ENCODE measurements around the gene PPP1R26.

PPP1R26 gene

DNA sequence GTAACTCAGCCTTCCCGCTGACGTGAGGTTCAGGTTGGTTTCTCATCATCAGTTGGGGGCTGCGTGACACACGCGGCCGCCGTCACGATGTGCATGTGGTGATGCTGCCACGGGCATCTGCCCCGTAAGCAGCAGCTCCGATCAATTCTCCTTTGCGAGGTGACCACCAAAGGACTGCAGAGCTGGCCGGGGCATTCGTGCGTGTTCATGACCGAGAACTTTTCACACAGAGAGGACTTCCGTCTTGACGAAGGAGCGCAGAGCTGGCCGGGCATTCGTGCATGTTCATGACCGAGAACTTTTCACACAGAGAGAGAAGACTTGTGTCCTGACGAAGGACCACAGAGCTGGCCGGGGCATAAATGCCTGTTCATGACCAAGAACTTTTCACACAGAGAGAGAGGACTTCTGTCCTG, 37.8 kb downstream of the PPP1R26 start:
- DNase-seq (ENCODE audit: low read depth in 1 of 2, low spot score in 1 of 2) = no peak
- TF ChIP-seq JUND (IDR thresholded peaks at IDR 0.05; ENCODE audit: low read depth) = no peak
- in situ Hi-C loops (cut with HindIII; ENCODE audit: low pct_unique_long_range_greater_than_20kb, low sequenced_read_pairs) = no loop called here

DNA sequence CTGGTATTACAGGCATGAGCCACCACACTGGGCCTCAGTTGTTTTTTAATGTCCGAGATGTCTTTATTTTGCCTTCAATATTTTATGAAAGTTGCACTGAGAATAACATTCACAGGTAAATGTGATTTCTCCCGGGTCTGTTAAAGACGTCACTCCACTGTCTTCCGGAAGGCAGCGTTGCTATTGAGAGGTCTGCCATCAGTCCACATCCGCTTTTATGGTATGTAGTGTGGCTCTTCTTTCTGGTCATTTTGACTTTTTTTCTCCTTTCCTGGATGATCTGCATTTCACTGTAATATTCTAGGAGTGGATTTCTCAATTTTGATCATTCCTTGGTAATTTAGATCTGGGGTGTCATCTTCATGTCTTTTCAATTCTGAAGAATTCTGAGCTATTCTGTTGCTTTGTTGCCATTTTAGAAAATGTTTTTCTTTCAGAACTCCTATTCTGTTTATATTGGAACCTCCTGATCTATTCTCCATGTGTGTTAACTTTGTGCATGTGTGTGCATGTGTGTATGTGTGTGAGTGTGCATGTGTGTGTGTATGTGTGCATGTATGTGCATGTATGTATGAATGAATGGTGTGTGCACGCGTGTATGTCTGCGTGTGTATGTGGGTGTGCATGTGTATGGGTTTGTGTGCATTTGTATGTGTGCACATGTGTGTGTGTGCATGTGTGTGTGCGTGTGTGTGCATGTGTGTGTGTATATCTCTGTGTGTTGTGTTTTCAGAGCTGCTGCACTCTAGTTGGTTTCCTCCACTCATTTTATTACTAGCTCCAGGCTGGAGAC, 39.8 kb downstream of the PPP1R26 start:
- DNase-seq (ENCODE audit: low read depth in 1 of 2, low spot score in 1 of 2) = no peak
- in situ Hi-C loops (cut with HindIII; ENCODE audit: low pct_unique_long_range_greater_than_20kb, low sequenced_read_pairs) = no loop called here
- TF ChIP-seq JUND (IDR thresholded peaks at IDR 0.05; ENCODE audit: low read depth) = no peak

DNA sequence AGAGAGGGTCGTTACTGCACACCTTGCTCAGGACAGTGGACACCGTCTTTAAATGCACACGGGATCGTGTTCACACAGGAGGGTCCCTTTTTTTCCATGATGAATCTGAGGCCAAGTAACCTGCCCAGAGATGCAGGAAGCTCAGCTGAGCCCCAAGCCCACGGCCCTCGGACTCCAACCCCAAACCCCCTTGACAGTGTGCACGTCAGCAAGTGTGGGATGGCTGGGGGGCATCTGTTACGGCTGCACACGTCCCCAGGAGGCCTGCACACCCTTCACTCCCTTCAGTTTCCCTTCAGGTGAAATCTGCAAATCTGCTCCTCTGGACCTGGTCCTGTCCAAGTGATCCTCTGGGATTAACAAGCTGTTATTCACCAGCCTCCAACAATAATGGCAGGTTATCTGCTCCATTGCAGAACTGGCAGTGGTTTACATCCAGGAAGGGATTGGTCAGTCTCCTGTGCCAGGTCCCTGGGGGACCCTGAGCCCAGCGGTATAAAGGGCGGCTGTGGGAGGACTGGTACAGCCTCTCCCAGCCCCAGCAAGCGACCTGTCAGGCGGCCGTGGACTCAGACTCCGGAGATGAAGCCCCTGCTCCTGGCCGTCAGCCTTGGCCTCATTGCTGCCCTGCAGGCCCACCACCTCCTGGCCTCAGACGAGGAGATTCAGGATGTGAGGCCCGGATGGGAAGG, 41.5 kb downstream of the PPP1R26 start, which contains the start of gene LCN1:
Gene LCN1, plus strand, starts transcription at position 525 of the 692 bp plus-strand sequence. Its CDS starts 58 bp downstream, at position 583.
- TF ChIP-seq JUND (IDR thresholded peaks at IDR 0.05; ENCODE audit: low read depth) = no peak
- no peak for DNase-seq (ENCODE audit: low read depth in 1 of 2, low spot score in 1 of 2)
- in situ Hi-C loops (cut with HindIII; ENCODE audit: low pct_unique_long_range_greater_than_20kb, low sequenced_read_pairs) = no loop called here

DNA sequence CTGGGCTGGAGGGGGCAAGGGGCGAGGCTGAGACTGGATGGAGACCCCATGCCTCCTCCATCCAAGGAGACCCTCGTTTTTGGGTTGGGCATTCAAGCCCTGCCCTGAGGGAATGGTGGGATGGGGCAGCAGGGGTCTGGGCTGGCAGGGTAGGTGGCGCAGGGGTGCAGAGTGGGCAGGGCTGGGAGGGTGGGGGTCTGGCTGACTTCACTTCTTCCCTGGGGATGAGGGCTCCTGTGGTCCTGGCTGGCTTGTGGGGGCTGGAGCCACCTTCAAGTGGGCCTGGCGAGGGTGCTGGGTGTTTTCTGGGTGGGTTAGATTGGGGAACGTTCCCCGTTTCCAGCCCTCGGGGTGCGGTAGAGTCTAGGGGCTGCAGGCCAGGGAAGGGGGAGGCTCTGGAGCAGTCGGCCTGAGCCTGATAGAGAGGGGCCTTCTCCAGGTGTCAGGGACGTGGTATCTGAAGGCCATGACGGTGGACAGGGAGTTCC, 42.1 kb downstream of the PPP1R26 start:
- no peak for TF ChIP-seq JUND (IDR thresholded peaks at IDR 0.05; ENCODE audit: low read depth)
- in situ Hi-C loops (cut with HindIII; ENCODE audit: low pct_unique_long_range_greater_than_20kb, low sequenced_read_pairs) = no loop called here
- DNase-seq (ENCODE audit: low read depth in 1 of 2, low spot score in 1 of 2) = no peak

DNA sequence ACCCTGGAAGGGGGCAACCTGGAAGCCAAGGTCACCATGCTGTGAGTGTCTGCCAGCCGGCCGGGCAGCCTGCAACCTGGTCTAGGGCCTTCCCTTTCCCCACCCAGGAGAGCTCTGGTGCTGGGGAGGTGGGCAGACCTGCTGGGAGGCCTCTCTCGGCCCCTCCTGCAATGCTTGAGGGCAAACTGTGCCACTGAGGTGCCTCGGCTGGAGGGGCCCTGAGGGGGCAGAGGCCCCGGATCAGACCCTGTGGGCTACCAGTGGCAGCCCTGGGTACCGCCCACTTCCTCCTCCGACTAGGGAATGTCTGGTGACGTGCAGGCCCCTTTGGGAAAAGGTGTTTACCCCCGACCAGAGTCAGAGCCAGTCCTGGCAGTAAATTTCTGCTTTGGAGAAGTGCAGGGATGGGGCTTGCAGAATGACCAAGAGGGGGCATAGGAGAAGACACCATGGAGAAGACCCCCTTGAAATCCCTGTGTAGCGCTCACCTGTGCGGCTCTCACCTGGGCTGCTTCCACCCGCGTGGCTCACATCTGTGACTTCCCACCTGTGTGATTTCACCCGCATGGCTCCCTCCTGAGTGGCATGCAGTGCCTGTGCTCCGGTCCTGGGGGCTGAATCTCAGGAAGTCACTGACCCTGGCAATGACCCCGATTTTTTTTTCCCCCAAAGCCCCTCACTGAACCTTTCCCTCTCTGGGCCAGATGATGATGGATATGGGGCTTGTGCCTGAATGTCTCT, 42.7 kb downstream of the PPP1R26 start:
- no peak for TF ChIP-seq JUND (IDR thresholded peaks at IDR 0.05; ENCODE audit: low read depth)
- DNase-seq (ENCODE audit: low read depth in 1 of 2, low spot score in 1 of 2) = no peak
- in situ Hi-C loops (cut with HindIII; ENCODE audit: low pct_unique_long_range_greater_than_20kb, low sequenced_read_pairs) = no loop called here

DNA sequence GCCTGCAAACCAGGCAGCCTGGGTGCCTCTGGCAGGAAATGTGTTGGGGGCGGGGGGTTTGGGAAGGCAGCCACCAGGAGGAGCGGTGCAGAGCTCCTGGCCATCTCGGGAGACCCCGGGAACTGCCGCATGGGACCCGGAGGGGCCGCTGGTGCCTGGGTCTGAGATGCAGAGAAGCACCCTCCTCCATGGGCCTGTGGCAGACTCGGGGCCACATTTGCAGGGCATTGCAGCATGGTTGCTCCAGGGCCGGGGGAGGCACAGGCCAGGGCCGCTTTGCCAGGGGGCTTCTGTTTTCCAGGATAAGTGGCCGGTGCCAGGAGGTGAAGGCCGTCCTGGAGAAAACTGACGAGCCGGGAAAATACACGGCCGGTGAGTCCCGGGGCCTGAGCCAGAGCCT, 43.3 kb downstream of the PPP1R26 start:
- no peak for DNase-seq (ENCODE audit: low read depth in 1 of 2, low spot score in 1 of 2)

DNA sequence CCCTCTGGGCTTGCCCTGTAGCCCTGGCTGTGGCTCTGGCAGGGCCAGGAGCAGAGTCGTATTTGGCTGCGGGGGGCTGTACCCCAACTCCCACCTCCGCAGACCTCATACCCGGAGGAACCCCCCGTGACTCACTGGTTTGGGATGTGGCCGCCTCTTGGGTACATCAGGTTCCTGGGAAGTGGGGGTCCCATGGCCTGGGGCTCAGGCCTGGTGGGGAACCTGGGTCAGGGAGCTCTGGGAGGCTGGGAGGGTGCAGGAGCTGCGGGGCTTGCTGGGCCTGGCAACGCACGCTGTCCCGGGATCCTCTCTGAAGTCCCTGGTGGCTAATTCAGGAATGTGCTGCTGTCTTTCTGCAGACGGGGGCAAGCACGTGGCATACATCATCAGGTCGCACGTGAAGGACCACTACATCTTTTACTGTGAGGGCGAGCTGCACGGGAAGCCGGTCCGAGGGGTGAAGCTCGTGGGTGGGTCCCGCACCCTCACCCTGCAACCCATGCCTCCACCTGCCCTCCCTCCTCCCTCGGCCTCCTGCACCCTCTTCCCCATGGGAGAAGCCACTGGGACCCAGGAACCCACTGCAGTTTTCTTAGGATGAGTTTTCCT, 44.0 kb downstream of the PPP1R26 start:
- TF ChIP-seq JUND (IDR thresholded peaks at IDR 0.05; ENCODE audit: low read depth) = no peak
- no peak for DNase-seq (ENCODE audit: low read depth in 1 of 2, low spot score in 1 of 2)
- in situ Hi-C loops (cut with HindIII; ENCODE audit: low pct_unique_long_range_greater_than_20kb, low sequenced_read_pairs) = no loop called here

More for the DNA sequence above, 43.3 kb downstream of the PPP1R26 start:
- in situ Hi-C loops (cut with HindIII; ENCODE audit: low pct_unique_long_range_greater_than_20kb, low sequenced_read_pairs) = no loop called here
- no peak for TF ChIP-seq JUND (IDR thresholded peaks at IDR 0.05; ENCODE audit: low read depth)

DNA sequence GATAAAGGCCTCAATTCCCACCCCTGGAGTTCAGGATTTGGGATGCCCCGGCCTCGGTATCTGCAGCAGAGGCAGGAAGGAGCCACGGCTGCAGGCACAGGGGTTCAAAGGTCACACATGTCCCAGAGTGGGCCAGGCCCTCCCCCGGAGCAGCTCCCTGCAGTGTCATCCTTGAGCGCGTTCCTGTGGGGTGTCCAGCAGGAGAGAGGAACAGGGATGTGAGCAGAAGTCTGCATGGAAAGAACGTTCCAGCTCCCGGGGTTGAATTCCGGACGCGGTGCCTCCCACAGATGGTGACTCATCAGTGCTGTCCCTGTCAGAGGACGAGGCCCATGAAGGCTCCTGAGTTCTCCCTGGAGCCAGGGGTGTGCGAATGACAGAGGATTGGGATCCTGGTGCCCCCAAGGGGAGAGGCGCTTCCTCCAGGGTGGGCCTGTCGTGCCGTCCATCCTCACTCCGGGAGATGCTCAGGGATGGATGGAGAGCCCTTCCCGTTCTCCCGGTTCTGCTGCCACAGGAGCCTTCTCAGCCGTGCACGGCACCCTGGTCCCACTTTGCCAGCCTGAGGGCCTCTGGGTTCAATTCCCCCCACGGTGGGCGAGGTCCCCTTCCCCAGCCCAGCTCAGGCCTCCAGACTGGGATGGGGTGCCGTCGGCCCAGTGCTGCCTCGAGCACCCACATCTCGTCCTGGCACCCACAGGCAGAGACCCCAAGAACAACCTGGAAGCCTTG, 44.7 kb downstream of the PPP1R26 start:
- no peak for DNase-seq (ENCODE audit: low read depth in 1 of 2, low spot score in 1 of 2)
- no peak for TF ChIP-seq JUND (IDR thresholded peaks at IDR 0.05; ENCODE audit: low read depth)
- in situ Hi-C loops (cut with HindIII; ENCODE audit: low pct_unique_long_range_greater_than_20kb, low sequenced_read_pairs) = no loop called here

DNA sequence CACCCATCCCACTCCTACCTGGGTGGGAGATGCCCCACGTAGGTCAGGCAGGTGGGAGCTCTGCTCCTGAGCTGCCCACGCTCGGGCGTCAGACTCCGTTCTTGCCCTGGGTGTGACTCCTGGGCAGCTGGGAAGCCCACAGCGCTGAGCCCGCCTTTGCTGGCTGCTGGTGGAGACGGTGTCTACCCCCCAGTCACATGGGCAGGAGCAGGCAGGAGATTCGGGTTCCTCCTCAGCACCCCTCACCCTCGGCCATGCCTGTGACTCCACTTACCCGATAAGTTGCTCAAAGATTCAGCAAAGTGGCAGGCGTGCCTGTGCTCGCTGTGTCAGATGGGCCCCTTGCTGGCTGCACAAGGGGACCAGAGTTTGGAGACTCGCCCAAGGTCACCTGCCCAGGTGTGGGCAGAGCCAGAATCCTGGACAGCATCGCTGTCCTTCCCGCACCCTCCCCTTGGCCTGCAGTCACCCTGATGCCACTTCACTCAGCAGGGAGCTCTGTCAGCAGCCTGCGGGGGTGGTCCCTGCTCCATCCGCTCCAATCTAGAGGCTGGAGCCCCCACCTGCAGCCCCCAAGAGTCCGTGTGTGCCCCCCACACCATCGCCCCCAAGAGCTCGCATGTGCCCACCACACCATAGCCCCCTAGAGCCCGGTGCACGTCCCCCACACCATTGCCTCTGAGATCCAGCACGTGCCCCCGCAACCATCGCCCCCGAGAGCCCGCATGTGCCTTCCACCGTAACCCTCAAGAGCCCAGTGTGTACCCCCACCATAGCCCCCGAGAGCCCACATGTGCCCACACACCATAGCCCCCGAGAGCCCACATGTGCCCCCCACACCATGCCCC, 45.9 kb downstream of the PPP1R26 start:
- no peak for DNase-seq (ENCODE audit: low read depth in 1 of 2, low spot score in 1 of 2)
- in situ Hi-C loops (cut with HindIII; ENCODE audit: low pct_unique_long_range_greater_than_20kb, low sequenced_read_pairs) = no loop called here
- no peak for TF ChIP-seq JUND (IDR thresholded peaks at IDR 0.05; ENCODE audit: low read depth)

DNA sequence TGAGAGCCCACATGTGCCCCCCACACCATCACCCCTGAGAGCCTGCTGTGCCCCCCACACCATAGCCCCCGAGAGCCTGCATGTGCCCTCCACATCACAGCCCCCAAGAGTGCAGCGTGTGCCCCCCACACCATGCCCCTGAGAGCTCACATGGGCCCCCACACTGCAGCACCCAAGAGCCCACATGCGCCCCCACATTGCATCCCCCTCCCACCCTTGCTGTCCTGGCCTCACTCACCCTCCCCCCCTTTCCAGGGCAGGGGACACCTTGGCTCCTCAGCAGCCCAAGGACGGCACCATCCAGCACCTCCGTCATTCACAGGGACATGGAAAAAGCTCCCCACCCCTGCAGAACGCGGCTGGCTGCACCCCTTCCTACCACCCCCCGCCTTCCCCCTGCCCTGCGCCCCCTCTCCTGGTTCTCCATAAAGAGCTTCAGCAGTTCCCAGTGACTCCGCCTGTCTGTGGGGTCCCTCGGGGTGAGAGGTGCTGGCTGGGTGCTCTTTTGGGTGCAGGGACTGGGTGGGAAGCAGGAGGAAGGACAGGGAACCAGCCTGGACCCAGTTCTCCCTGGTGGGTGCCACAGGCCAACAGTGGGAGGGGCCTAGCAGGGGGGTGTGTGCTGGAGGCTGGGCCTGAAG, 46.6 kb downstream of the PPP1R26 start:
- in situ Hi-C loops (cut with HindIII; ENCODE audit: low pct_unique_long_range_greater_than_20kb, low sequenced_read_pairs) = no loop called here
- no peak for DNase-seq (ENCODE audit: low read depth in 1 of 2, low spot score in 1 of 2)
- no peak for TF ChIP-seq JUND (IDR thresholded peaks at IDR 0.05; ENCODE audit: low read depth)
